Karpas-422 (cell line): Measurements from ENCODE around the gene NKX2-2. TPM values are rescaled to one million over a fixed set of nuclear protein-coding genes. Genes with fewer than 3 reads are reported as not detected.
A peak's percentile ranks its signal among the peaks of the same experiment; 100 is the strongest.

Experiments
- DNase-seq: peaks from one replicate; pipeline ENCODE4 v3.0.0-alpha.2; 2015
- H2AFZ ChIP-seq: fragments of 200-600 bp; sonication (generic); 2 replicates; pipeline ENCODE4 v1.6.1; 2014; ENCODE audit warnings: antibody characterized with exemption, low read length, mixed read lengths
- H3K27ac ChIP-seq: fragments of 200-600 bp; sonication (generic); 2 replicates; pipeline ENCODE4 v1.5.1; 2014; ENCODE audit warnings: mild to moderate bottlenecking, low read length, moderate library complexity
- H3K27me3 ChIP-seq: fragments of 200-600 bp; sonication (generic); 2 replicates; pipeline ENCODE4 v1.6.1; 2014; ENCODE audit warnings: low read length, mixed read lengths
- H3K36me3 ChIP-seq: fragments of 200-600 bp; sonication (generic); 2 replicates; pipeline ENCODE4 v1.6.1; 2014; ENCODE audit warnings: low read length, mixed read lengths; ENCODE audit not compliant: insufficient read depth
- H3K4me1 ChIP-seq: fragments of 200-600 bp; sonication (generic); 2 replicates; pipeline ENCODE4 v1.6.1; 2014; ENCODE audit warnings: mild to moderate bottlenecking, low read length, mixed read lengths
- H3K4me2 ChIP-seq: fragments of 200-600 bp; sonication (generic); 2 replicates; pipeline ENCODE4 v1.6.1; 2014; ENCODE audit warnings: low read length, low read depth, mild to moderate bottlenecking; ENCODE audit not compliant: poor library complexity, severe bottlenecking
- H3K4me3 ChIP-seq: fragments of 200-600 bp; sonication (generic); 2 replicates; pipeline ENCODE4 v1.5.1; 2014; ENCODE audit warnings: mild to moderate bottlenecking, antibody characterized with exemption, low read length, mixed read lengths
- H3K79me2 ChIP-seq: fragments of 200-600 bp; sonication (generic); 2 replicates; pipeline ENCODE4 v1.6.1; 2014; ENCODE audit warnings: mild to moderate bottlenecking, low read length, mixed read lengths
- H3K9ac ChIP-seq: fragments of 200-600 bp; sonication (generic); 2 replicates; pipeline ENCODE4 v1.6.0; 2014; ENCODE audit warnings: low read length
- H3K9me2 ChIP-seq: fragments of 200-600 bp; sonication (generic), shearing (Covaris generic); replicated peaks from 2 replicates; pipeline ENCODE4 v1.6.0; 2014; ENCODE audit warnings: mild to moderate bottlenecking, low read length, moderate library complexity; ENCODE audit not compliant: insufficient read depth
- H3K9me3 ChIP-seq: fragments of 300-700, 200-600 bp; sonication (generic); 2 replicates; pipeline ENCODE4 v1.6.1; 2014; ENCODE audit warnings: low read length, mixed read lengths
- H4K20me1 ChIP-seq: fragments of 200-600 bp; sonication (generic); 2 replicates; pipeline ENCODE4 v1.6.1; 2014; ENCODE audit warnings: mild to moderate bottlenecking, antibody characterized with exemption, low read length, low read depth; ENCODE audit not compliant: insufficient read depth
- total RNA-seq: library from RNA; depleted of rRNA; stranded (reverse); fragments of >200 nt; shearing (Covaris generic); gene quantifications from 2 replicates; pipeline ENCODE4 v1.2.3, GENCODE V29; 2014; ENCODE audit warnings: low replicate concordance

Gene NKX2-2
- total RNA-seq, 1 experiment from 2014 or later = not detected

- no peak for DNase-seq
- Histone ChIP-seq H3K4me2 (no peak overlapping the region), H3K9me2 (no peaks in the 10 kb centered on the region), H2AFZ (no peak overlapping the region), H3K4me3 (no peak overlapping the region), H4K20me1 (no peaks in the 10 kb centered on the region), H3K9ac (no peak overlapping the region), H3K36me3 (no peaks in the 10 kb centered on the region), H3K4me1 (no peaks in the 10 kb centered on the region), H3K79me2 (no peaks in the 10 kb centered on the region), H3K27ac (no peak overlapping the region), H3K9me3 (no peaks in the 10 kb centered on the region), H3K27me3 (no peaks in the 10 kb centered on the region)
Measured at GRCh38 chr20:21508230-21509078, 5.4 kb downstream of the NKX2-2 start.

- H3K4me3 ChIP-seq = no peak overlapping the region
- H3K9me2 ChIP-seq = no peaks in the 10 kb centered on the region
- no peak overlapping the region for H3K27ac ChIP-seq
- H3K4me1 ChIP-seq = no peaks in the 10 kb centered on the region
- H2AFZ ChIP-seq = no peak overlapping the region
- no peaks in the 10 kb centered on the region for H3K79me2 ChIP-seq
- H3K27me3 ChIP-seq = no peaks in the 10 kb centered on the region
- H4K20me1 ChIP-seq = no peaks in the 10 kb centered on the region
- H3K4me2 ChIP-seq = no peak overlapping the region
- no peak for DNase-seq
- H3K9ac ChIP-seq = no peak overlapping the region
- H3K36me3 ChIP-seq = no peaks in the 10 kb centered on the region
- no peaks in the 10 kb centered on the region for H3K9me3 ChIP-seq
Measured at GRCh38 chr20:21507400-21508229, 6.2 kb downstream of the NKX2-2 start.

GRCh38 chr20:21505810-21506530 lies 7.9 kb downstream of the NKX2-2 start:
- H4K20me1 ChIP-seq = no peaks in the 10 kb centered on the region
- no peak overlapping the region for H3K27ac ChIP-seq
- no peaks in the 10 kb centered on the region for H3K27me3 ChIP-seq
- H3K9ac ChIP-seq = no peak overlapping the region
- no peak for DNase-seq
- no peaks in the 10 kb centered on the region for H3K36me3 ChIP-seq
- H3K79me2 ChIP-seq = no peaks in the 10 kb centered on the region
- H2AFZ ChIP-seq = no peak overlapping the region
- H3K9me3 ChIP-seq = no peaks in the 10 kb centered on the region
- H3K9me2 ChIP-seq = no peaks in the 10 kb centered on the region
- no peaks in the 10 kb centered on the region for H3K4me1 ChIP-seq
- H3K4me3 ChIP-seq = no peak overlapping the region
- H3K4me2 ChIP-seq = no peak overlapping the region

- Histone ChIP-seq H3K9ac (no peak overlapping the region), H3K27ac (no peak overlapping the region), H3K79me2 (no peaks in the 10 kb centered on the region), H4K20me1 (no peaks in the 10 kb centered on the region), H3K36me3 (no peaks in the 10 kb centered on the region), H3K4me1 (no peaks in the 10 kb centered on the region), H3K9me3 (no peaks in the 10 kb centered on the region), H3K27me3 (no peaks in the 10 kb centered on the region), H3K9me2 (no peaks in the 10 kb centered on the region), H3K4me3 (no peak overlapping the region), H3K4me2 (no peak overlapping the region), H2AFZ (no peak overlapping the region)
- DNase-seq = peak; percentile 86
Measured at GRCh38 chr20:21505161-21505809, 8.6 kb downstream of the NKX2-2 start.

- Histone ChIP-seq H3K4me3 (no peak overlapping the region), H3K4me2 (no peak overlapping the region), H3K9ac (no peak overlapping the region), H3K9me2 (no peaks in the 10 kb centered on the region), H3K27ac (no peak overlapping the region), H3K79me2 (no peaks in the 10 kb centered on the region), H2AFZ (no peak overlapping the region), H3K9me3 (no peaks in the 10 kb centered on the region), H3K27me3 (no peaks in the 10 kb centered on the region), H3K36me3 (no peaks in the 10 kb centered on the region), H3K4me1 (no peaks in the 10 kb centered on the region), H4K20me1 (no peaks in the 10 kb centered on the region)
- DNase-seq = no peak
Measured at GRCh38 chr20:21504323-21504722, 9.5 kb downstream of the NKX2-2 start.

- H3K9ac ChIP-seq = no peak overlapping the region
- no peak overlapping the region for H3K4me2 ChIP-seq
- no peaks in the 10 kb centered on the region for H3K36me3 ChIP-seq
- H3K9me3 ChIP-seq = no peaks in the 10 kb centered on the region
- H3K4me1 ChIP-seq = no peaks in the 10 kb centered on the region
- H3K27ac ChIP-seq = no peak overlapping the region
- no peak for DNase-seq
- no peak overlapping the region for H2AFZ ChIP-seq
- no peak overlapping the region for H3K4me3 ChIP-seq
- no peaks in the 10 kb centered on the region for H3K79me2 ChIP-seq
- no peaks in the 10 kb centered on the region for H3K9me2 ChIP-seq
- H4K20me1 ChIP-seq = no peaks in the 10 kb centered on the region
- H3K27me3 ChIP-seq = no peaks in the 10 kb centered on the region
Measured at GRCh38 chr20:21503345-21503744, 10.5 kb downstream of the NKX2-2 start.

GRCh38 chr20:21501184-21501583 lies 12.7 kb downstream of the NKX2-2 start:
- no peak overlapping the region for H2AFZ ChIP-seq

More at GRCh38 chr20:21501184-21501583, 12.7 kb downstream of the NKX2-2 start:
- Histone ChIP-seq H3K4me1 (no peaks in the 10 kb centered on the region), H3K4me3 (no peak overlapping the region), H3K9ac (no peak overlapping the region), H3K4me2 (no peak overlapping the region), H3K9me2 (no peaks in the 10 kb centered on the region), H4K20me1 (no peaks in the 10 kb centered on the region), H3K9me3 (no peaks in the 10 kb centered on the region), H3K27me3 (no peaks in the 10 kb centered on the region), H3K36me3 (no peaks in the 10 kb centered on the region), H3K27ac (no peak overlapping the region), H3K79me2 (no peaks in the 10 kb centered on the region)
- no peak for DNase-seq
